Astrocyte of the cerebellum (primary cell): ENCODE results near the gene AHSG.

ENCODE experiments used
- DNase-seq: peaks from one replicate; pipeline ENCODE4 v3.0.0-alpha.2; 2011; ENCODE audit warnings: low read depth
- H3K4me3 ChIP-seq: 2 replicates; pipeline ENCODE4 v1.5.1; 2011; ENCODE audit warnings: mild to moderate bottlenecking, low read depth, low read length, moderate library complexity
- CTCF ChIP-seq: IDR thresholded peaks from 2 replicates; pipeline ENCODE4 v1.5.1; 2012; ENCODE audit warnings: low read length, low read depth, moderate library complexity, mild to moderate bottlenecking; ENCODE audit errors: missing control alignments
- in situ Hi-C: cut with HindIII; loops from 2 replicates; pipeline ENCODE4 v1.10.0; 2017; ENCODE audit warnings: low sequenced_read_pairs

Gene AHSG

GRCh38 chr3:186605561-186606545 lies 7.0 kb upstream of the AHSG start:
- TF ChIP-seq CTCF = no peak
- in situ Hi-C loops = no loop called here
- DNase-seq = no peak
- H3K4me3 ChIP-seq = no peak overlapping the region

- no peak for DNase-seq
- no peak for TF ChIP-seq CTCF
- H3K4me3 ChIP-seq = no peak overlapping the region
- in situ Hi-C loops = no loop called here
These were observed 4.1 kb upstream of the AHSG start for GRCh38 chr3:186608624-186609215.

- no peak for TF ChIP-seq CTCF
- H3K4me3 ChIP-seq = no peak overlapping the region
- in situ Hi-C loops = no loop called here
These were observed 3.5 kb upstream of the AHSG start for GRCh38 chr3:186609247-186609868.

DNA sequence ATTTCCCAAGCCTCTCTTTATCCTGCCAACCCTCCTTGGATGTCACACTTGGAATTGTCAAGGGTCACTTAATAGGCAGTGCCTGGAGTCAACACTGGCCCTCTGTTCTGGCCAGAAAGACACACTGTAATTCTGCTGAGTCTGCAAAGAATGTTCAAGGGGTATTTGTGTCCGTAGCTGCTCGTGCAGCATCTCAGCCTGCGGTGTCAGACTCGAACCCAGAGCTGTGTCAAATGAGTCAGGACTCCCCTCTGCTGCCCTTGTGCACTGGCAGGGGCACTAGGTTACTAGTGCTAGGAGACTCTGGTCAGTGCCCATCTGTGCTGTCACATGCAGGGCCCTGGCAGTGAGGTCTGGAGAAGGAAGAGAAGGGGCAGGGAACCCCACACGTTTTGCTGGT lies 795 bp upstream of the AHSG start:
- no peak for TF ChIP-seq CTCF
- in situ Hi-C loops = no loop called here
- H3K4me3 ChIP-seq = no peak overlapping the region
- DNase-seq = no peak

More at GRCh38 chr3:186609247-186609868, 3.5 kb upstream of the AHSG start:
- no peak for DNase-seq

GRCh38 chr3:186613637-186614265 lies 891 bp downstream of the AHSG start:
- no peak for TF ChIP-seq CTCF
- no peak overlapping the region for H3K4me3 ChIP-seq
- DNase-seq = peak; percentile 31
- in situ Hi-C loops = no loop called here

DNA sequence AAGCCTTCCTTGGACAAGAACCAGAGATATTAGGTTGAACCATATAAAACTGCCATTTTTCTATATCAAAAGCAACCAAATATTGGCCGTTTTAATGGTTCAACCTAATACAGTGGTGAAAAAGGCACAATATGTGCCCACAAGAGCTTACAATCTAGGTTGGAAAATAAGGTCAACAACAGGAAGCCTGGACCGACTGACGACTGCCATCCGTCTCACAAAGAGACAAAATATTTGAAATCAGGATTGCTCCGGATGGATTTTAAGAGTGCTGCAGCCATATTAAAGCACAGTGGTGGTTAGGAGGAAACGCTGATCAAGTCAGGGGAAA lies 1.4 kb downstream of the AHSG start:
- H3K4me3 ChIP-seq = no peak overlapping the region
- in situ Hi-C loops = no loop called here
- no peak for TF ChIP-seq CTCF
- no peak for DNase-seq
